GM18517 (cell line): Measurements from ENCODE around the gene GIT1.

Source experiments
- ATAC-seq: cut with Tn5 transposase; IDR thresholded peaks from one replicate; pipeline ENCODE4 v1.9.1; 2021; ENCODE audit warnings: mild to moderate bottlenecking, moderate library complexity; ENCODE audit not compliant: unreplicated experiment

GIT1 gene

GRCh38 chr17:29594519-29595090 lies 5.2 kb upstream of the GIT1 start:
- no peak for ATAC-seq

DNA sequence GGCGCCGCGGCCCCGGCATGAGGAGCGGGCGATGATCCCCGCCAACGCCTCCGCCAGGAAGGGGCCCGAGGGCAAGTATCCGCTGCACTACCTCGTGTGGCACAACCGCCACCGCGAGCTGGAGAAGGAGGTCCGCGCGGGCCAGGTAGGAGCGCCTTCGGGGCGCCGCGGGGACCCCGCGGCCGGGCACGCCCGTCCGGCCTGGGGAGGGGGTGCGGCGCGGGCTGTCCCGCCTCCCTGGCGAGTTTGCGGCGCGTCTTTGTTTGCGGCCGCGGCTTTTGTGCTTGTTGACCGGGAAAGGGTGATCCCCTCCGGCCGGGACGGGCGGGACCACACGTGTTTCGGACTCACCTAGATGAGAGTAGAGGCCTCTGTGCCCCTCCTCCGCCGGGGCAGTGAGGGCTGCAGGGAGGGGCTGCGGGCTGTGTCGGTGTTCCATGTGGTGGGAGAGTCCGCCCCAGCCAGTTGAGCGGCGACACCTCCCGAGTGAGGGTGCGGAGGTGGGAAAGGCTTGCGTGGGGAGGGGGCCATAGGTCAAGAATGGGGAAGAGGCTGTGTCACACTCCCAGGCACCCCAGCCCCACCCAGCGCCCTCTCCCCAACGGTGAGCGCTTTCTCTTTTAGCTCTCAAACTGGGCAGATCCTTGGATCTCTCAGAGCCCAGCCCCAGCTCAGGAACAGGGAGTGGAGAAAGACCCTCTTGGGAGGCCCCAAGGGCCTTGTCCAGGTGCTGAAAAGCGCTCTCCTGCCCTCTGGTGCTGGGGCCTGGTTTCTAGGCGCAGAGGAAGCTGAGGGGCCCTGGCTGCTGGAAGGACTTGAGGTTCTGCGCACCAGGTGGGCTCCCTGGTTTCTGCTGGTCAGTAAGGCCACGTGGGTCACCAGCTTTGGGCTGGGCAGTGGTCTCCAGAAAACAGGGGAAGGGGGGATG lies 4.4 kb upstream of the GIT1 start:
- ATAC-seq = no peak

GRCh38 chr17:29592850-29593551 lies 3.6 kb upstream of the GIT1 start, which contains the start of gene ANKRD13B:
ANKRD13B (plus strand) TSS chr17:29593132; CDS start chr17:29593622, 490 bp downstream.
- ATAC-seq = no peak

DNA sequence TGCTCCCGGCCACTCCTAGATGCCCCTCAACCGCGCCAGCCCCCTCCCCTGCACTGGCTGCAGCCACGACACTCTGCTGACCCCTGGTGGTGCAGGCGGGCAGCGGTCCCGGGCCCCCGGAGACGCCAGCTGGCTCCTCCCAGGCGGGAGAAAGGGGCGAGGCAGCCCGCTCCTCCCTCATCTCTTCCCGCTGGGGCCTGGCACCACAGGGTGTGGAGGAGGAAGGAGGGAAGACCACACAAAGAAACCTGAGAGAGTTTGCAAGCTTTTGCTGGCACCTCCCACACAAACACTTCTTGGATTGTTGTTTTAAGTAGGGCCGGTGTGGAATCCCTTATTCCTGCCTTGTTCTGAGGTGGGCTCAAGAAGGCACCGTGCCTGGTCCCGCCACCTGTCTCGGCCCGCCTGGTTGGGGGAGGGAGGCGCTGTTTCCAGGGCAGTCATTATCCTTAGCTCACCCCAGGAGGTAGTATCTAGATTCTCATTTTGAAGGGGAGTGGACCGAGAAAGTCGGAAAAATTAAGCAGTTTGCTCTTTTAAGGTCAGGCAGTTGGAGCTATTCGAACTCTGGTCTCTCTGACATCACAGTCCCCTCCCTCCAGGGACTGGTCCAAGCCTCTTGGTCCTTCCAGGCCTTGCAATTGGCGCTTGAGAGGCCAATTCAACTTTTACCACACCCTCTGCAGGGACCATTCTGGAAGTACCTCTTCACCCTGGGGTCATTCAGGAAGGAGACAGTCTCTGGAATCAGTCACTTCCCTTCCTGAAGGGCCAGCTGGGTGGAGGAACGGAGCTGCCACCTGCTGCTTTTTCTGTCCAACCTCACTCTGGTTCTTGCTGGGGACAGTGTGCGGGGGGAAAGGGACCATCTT lies 2.5 kb upstream of the GIT1 start:
- ATAC-seq = no peak

GRCh38 chr17:29591146-29591736 lies 1.8 kb upstream of the GIT1 start:
- no peak for ATAC-seq

DNA sequence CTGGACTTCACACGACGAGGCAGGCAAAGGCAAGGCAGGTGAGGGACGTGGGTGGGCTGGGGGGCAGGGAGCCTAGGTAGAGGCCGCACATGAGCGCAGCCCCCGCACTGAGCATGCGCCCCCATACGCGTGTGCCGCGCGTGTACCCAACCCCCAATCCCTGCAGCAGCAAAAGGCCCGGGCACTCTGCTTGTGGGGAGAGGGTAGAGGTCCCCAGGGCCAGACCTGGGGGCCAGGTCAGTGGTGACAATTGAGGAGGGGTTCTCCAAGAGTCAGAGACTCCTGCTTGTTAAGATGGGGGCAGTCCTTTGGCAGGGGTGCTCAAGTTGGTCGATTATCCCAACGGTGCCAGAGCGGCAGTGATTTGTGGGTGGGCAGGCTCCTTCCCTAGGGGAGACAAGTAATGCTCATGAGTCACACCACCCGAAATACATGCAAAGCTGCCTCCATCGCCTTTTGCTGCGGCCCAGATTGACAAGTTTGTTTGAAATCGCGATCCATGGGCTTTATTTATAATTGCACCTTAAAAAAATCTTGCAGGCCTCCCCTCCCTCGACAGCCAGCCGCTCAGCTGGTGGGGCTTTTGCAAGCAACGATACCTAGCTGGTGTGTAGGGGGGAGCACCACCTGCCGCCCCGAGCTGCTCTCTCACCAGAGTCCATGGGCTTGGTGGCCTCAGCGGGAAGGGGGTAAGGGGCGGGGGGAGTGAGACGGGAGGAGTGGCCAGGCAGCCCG lies 1.1 kb upstream of the GIT1 start:
- ATAC-seq = no peak

- no peak for ATAC-seq
These were observed 661 bp downstream of the GIT1 start for GRCh38 chr17:29588562-29589411.

DNA sequence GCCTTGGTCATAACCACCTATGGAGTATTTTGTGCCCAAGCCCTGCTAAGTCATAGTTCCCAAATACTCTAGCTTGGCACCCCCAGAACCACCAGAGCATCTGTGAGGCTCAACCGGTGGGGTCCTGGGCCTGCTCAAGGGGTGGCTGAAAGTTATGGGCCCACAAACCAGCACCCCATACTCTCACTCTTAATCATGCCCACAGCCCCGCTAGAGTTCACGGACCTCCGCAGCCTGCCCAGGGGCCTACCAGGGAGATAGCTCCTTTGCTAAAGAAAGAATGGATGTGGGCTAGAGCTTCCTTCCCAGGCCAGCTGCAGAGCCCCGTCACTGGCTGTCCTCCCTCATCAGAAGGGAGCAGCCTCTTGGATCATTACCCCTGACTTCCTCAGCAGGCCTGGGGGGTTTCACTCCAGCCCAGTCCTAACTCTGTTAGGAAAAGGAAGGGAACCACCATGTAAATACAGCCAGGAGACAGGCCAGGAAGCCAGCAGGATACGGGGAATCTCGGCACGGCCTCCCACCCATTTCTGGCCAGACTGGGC lies 1.4 kb downstream of the GIT1 start:
- no peak for ATAC-seq

GRCh38 chr17:29587591-29587990 lies 1.9 kb downstream of the GIT1 start:
- no peak for ATAC-seq

GRCh38 chr17:29586676-29587469 lies 2.6 kb downstream of the GIT1 start:
- no peak for ATAC-seq

GRCh38 chr17:29585080-29585751 lies 4.2 kb downstream of the GIT1 start:
- ATAC-seq = no peak

DNA sequence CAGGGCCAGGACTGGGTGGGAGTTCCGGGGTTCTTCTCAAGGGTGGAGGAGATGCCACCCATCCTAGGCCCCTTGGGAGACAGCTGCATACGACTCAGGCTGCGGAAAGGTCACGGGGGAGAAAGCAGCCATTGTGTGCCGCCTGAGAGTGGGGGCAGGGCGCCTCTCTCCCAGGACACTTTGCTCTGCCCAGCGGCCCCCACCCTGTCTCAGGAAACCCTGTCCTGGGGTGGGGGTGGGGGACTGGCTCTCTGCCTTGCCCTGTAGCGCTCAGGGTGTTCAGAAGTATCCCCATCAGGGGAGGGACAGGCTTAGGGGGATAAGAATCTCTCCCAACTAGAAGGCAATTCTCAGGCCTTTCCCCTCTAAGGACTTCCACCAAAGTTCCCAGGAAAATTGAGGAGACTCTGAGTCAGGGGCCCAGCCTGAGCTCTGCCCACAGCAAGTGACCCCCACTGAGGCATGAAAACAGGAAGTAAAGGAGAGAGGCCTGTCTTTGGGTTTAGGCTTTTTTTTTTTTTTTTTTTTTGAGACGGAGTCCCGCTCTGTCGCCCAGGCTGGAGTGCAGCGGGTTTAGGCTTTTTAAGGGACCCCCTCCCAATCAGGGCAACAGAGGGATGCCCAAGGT lies 4.9 kb downstream of the GIT1 start:
- no peak for ATAC-seq

DNA sequence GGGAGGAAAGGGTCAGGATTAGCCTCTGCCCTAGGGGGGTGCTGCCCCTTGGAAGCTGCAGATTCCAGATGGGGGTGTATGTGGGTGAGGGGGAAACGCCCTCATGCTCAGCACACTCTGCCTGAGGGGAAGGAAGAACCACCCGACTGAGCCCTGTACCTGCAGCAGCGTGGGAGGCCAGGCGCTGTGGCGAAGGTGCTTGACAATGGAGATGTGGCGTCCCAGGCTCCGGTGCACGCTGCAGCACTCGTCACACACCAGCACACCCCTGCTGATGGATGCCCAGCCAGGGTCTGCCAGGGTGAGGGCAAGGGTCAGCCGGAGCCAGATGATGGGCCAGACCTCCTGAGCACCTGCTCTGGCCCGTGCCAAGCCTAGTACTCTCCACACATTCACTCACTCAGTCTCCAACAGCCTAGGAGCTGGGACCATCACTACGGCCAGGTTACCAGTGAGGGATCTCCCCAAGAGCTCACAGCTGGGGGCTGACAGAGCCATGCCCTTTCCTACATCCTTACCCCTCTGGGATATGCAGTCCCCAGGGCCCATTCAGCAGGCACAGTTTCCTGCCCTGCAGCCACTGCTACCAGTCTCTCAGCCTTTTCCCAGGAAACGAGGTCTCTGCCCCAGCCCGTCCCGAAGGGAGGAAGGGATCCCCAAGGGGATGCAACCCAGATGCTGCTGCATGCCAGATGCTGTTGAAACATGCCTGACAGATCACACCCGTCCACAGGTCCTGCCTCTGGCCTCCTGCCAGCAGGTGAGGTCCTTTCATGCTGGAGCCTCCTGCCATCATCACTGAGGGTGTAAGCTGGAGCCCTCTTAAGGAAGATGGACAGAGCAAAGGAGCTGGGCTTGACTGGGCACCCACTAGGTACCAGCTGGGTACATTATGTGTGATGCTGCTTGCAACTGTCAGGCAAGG lies 5.9 kb downstream of the GIT1 start:
- ATAC-seq = no peak

GRCh38 chr17:29582772-29583171 lies 6.7 kb downstream of the GIT1 start:
- ATAC-seq = no peak

DNA sequence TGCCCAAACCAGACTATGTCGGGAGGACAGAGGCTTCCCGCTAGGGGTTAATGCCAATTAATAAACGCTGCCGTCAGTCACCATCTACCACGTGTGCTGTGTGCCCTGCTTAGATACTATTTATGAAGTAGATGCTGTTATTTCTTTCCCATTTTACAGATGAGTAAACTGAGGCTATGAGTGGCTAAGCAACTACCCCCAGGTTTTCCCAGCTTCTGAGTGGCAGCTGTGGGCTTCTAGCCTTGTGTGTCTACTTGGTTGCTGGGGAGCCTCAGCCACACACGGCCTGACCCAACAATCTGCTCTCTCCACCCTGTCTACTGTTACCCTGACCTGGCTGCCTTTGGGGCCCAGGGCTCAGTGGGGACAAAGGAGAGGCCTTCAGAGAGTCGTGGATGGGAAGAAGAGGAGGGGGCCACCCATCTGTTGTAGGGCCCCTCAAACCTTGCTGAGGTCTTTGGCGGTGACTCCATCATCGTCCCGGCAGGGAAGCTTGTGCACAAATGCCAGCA lies 7.1 kb downstream of the GIT1 start:
- ATAC-seq = no peak
